NCI-H146 (cell line): Measurements from ENCODE around the gene ARF5.

ENCODE experiments used
- DNase-seq: peaks from one replicate; lab custom pipeline; 2025; lab: John Stamatoyannopoulos, UW

The ARF5 gene

DNA sequence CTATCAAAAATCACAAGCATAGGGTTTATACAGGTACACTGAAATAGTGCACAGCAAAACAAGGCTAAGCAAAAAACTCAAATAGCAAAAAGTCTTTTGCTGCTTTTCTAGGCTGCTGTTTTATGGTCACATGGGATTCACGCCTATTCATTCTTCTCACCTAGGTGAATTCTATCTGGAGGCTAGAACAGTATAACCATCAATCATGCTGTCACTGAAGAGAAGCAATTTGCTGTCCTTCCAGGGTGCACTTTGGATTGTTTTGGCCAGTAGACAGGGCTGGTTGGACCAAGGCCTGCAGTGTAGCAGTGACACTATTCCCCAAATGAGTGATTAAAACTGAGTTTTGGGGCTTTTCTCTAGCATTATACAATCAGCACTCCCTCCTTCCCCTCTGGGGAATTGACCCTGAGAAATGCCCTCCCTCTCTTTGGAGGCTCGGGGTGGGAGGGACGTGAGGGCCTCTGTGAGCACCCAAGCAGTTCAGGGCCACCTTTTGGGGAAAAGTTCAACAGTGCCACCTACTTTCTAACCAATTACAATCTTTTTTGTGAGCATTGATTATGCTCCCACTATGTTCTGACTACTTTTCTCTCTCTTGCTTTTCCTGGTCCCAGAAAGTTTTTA is 47.6 kb downstream of the ARF5 start:
- no peak for DNase-seq

DNA sequence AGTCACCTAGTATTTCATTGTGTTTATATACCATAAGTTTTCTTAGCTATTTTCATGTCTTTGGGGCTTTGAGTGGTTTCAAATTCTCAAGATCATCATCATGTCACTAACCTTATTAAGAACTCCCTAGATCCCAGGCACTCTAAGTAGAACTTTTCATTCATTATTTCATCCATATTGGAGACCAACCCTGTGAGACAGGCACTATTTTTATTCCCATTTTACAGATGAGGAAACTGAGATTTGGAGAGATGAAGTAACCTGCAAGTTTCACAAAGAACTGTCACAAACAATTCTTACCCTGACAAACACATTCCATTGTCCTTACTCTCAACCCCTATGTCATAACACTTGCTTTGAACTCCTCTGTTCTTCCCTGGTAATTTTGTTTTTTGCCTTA is 50.0 kb downstream of the ARF5 start:
- DNase-seq: no peak
